ENCODE measurements around the gene SYT11.

The SYT11 gene

GRCh38 chr1:155933591-155934096, 74.3 kb downstream of the SYT11 start:
- Histone ChIP-seq H3K27ac (ENCODE audit: low read length) (peak overlapping the region; percentile 95), H3K27me3 (ENCODE audit: insufficient read depth, low read length, poor library complexity) (no peaks in the 10 kb centered on the region), H3K36me3 (ENCODE audit: insufficient read depth, low read length) (peaks cover 54% of the 10 kb centered on the region), H3K79me2 (ENCODE audit: insufficient read depth, low read length) (peaks cover 64% of the 10 kb centered on the region), H4K20me1 (ENCODE audit: insufficient read depth, low read length) (peaks cover 41% of the 10 kb centered on the region), H3K4me2 (ENCODE audit: insufficient read depth, low read length) (peak overlapping the region; percentile 92), H3K4me3 (ENCODE audit: low read depth in 1 of 2, low read length in 2 of 2) (peak overlapping the region; percentile 78 to 81), H3K9ac (ENCODE audit: low read depth, low read length) (peak overlapping the region; percentile 88), H3K9me3 (ENCODE audit: insufficient read depth, low read length, severe bottlenecking) (no peaks in the 10 kb centered on the region), H2AFZ (ENCODE audit: low read depth, low read length) (peak overlapping the region; percentile 69), H3K4me1 (ENCODE audit: insufficient read depth, low read length) (peaks cover 46% of the 10 kb centered on the region)
- TF ChIP-seq, protein P1, sequence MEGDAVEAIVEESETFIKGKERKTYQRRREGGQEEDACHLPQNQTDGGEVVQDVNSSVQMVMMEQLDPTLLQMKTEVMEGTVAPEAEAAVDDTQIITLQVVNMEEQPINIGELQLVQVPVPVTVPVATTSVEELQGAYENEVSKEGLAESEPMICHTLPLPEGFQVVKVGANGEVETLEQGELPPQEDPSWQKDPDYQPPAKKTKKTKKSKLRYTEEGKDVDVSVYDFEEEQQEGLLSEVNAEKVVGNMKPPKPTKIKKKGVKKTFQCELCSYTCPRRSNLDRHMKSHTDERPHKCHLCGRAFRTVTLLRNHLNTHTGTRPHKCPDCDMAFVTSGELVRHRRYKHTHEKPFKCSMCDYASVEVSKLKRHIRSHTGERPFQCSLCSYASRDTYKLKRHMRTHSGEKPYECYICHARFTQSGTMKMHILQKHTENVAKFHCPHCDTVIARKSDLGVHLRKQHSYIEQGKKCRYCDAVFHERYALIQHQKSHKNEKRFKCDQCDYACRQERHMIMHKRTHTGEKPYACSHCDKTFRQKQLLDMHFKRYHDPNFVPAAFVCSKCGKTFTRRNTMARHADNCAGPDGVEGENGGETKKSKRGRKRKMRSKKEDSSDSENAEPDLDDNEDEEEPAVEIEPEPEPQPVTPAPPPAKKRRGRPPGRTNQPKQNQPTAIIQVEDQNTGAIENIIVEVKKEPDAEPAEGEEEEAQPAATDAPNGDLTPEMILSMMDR (IDR thresholded peaks at IDR 0.05; ENCODE audit: borderline replicate concordance, extremely low read depth, low read length, poor library complexity, severe bottlenecking) = no peak
- no peak for TF ChIP-seq EZH2 (IDR thresholded peaks at IDR 0.05; ENCODE audit: borderline replicate concordance, low read depth, low read length, severe bottlenecking)
- DNase-seq (peak; percentile 28), ATAC-seq (ENCODE audit: insufficient read depth, low read depth) (no peak)

GRCh38 chr1:155934097-155934935, 74.9 kb downstream of the SYT11 start, which contains the start of gene KHDC4:
KHDC4 (minus strand) TSS chr1:155934413; CDS start chr1:155934373, 40 bp downstream.
- peak; percentile 95 for ATAC-seq (ENCODE audit: insufficient read depth, low read depth)
- Histone ChIP-seq H3K36me3 (ENCODE audit: insufficient read depth, low read length) (peaks cover 47% of the 10 kb centered on the region), H2AFZ (ENCODE audit: low read depth, low read length) (peak within 1 kb of the TSS; percentile 91), H4K20me1 (ENCODE audit: insufficient read depth, low read length) (peaks cover 36% of the 10 kb centered on the region), H3K9ac (ENCODE audit: low read depth, low read length) (peak within 1 kb of the TSS; percentile 88), H3K79me2 (ENCODE audit: insufficient read depth, low read length) (peaks cover 58% of the 10 kb centered on the region), H3K9me3 (ENCODE audit: insufficient read depth, low read length, severe bottlenecking) (no peaks in the 10 kb centered on the region), H3K27me3 (ENCODE audit: insufficient read depth, low read length, poor library complexity) (no peaks in the 10 kb centered on the region), H3K27ac (ENCODE audit: low read length) (peak within 1 kb of the TSS; percentile 97), H3K4me2 (ENCODE audit: insufficient read depth, low read length) (peak within 1 kb of the TSS; percentile 94), H3K4me1 (ENCODE audit: insufficient read depth, low read length) (peaks cover 46% of the 10 kb centered on the region), H3K4me3 (ENCODE audit: low read depth in 1 of 2, low read length in 2 of 2) (peak within 1 kb of the TSS; percentile 78 to 81)
- peak; percentile 97 for DNase-seq
- TF ChIP-seq EZH2 (IDR thresholded peaks at IDR 0.05; ENCODE audit: borderline replicate concordance, low read depth, low read length, severe bottlenecking) = no peak
- TF ChIP-seq, protein P1 (IDR thresholded peaks at IDR 0.05; ENCODE audit: borderline replicate concordance, extremely low read depth, low read length, poor library complexity, severe bottlenecking) = peak; percentile 54

All from DND-41 (cell line).